Glutamatergic neuron (in vitro differentiated cells): ENCODE data around the gene NHSL2. TPM values are rescaled to one million over a fixed set of nuclear protein-coding genes. Genes with fewer than 3 reads are reported as not detected.

ENCODE experiments used
- DNase-seq: peaks from one replicate; pipeline ENCODE4 v3.0.0; 2022
- H3K27ac Mint-ChIP-seq: one replicate; pipeline ENCODE4 v1.8.0; 2020; ENCODE audit warnings: mild to moderate bottlenecking, mixed read lengths, inconsistent platforms; ENCODE audit not compliant: unreplicated experiment
- H3K27me3 Mint-ChIP-seq: one replicate; pipeline ENCODE4 v1.8.0; 2020; ENCODE audit warnings: mild to moderate bottlenecking, moderate library complexity, mixed read lengths, inconsistent platforms; ENCODE audit not compliant: unreplicated experiment
- H3K36me3 Mint-ChIP-seq: one replicate; pipeline ENCODE4 v1.8.0; 2020; ENCODE audit warnings: mild to moderate bottlenecking, mixed read lengths, inconsistent platforms; ENCODE audit not compliant: unreplicated experiment
- H3K4me1 Mint-ChIP-seq: one replicate; pipeline ENCODE4 v1.8.0; 2020; ENCODE audit warnings: mild to moderate bottlenecking, low read depth, mixed read lengths, inconsistent platforms; ENCODE audit not compliant: unreplicated experiment
- H3K4me3 Mint-ChIP-seq: one replicate; pipeline ENCODE4 v1.8.0; 2020; ENCODE audit warnings: mild to moderate bottlenecking, mixed read lengths, inconsistent platforms; ENCODE audit not compliant: unreplicated experiment
- H3K9me3 Mint-ChIP-seq: one replicate; pipeline ENCODE4 v1.8.0; 2020; ENCODE audit warnings: mild to moderate bottlenecking, moderate library complexity, mixed read lengths, inconsistent platforms; ENCODE audit not compliant: unreplicated experiment
- total RNA-seq: library from RNA; stranded (reverse); fragmentation: NEBNext Ultra II Directional; extraction: Animal tissue kit (Norgen Biotek cat#: 25700); gene quantifications from one replicate; pipeline ENCODE4 v1.2.1, GENCODE V29; 2021; ENCODE audit not compliant: unreplicated experiment
- TF ChIP-seq, protein P1 (sequence below): fragments of 200-600 bp; sonication (generic); IDR thresholded peaks from one replicate; pipeline ENCODE4 v1.5.0; 2021; ENCODE audit not compliant: partially characterized antibody, unreplicated experiment

The NHSL2 gene
- total RNA-seq, 1 donor from 2014 or later = 7.3 TPM

DNA sequence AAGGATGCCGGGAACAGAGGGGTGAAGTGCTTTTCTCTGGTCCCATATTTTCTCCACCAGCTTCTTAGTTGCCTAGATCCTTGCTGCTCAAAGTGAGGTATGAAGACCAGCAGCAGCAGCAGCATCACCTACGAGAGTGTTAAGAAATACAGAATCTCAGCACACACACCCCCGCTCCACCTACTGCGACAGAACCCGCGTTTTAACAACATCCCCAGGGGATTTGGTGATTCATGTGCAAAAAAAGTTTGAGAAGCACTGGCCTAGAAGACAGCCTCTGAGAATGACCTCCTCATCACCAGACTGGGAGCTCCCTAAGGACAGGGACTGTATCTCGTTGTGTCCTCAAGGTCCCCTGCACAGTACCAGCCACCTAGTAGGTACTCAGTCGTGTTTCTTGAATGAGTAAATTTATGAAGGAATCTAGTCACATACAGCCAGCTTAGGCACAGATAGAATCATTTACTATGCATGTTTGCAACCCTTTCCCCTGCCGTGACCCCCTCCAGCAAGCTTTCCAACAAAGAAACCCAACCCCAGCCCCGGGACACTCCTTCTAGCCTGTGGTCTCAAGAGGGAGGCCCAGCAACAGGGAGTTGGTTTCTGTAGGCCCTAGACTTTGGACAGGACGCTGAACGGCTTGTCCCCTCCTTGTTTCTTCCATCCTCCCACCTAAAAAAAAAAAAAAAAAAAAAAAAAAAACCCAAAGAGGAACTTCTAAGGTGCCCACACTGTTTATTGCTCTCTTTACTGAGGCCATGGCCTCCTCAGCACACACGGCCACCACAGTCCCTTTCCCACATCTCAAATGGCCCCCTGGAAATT lies 199.6 kb downstream of the NHSL2 start:
- Mint-ChIP-seq H3K4me1 (peaks cover 7% of the 10 kb centered on the region), H3K36me3 (peaks cover 7% of the 10 kb centered on the region), H3K27ac (no peak overlapping the region), H3K27me3 (no peaks in the 10 kb centered on the region), H3K4me3 (no peak overlapping the region), H3K9me3 (peaks cover 5% of the 10 kb centered on the region)
- TF ChIP-seq, protein P1, sequence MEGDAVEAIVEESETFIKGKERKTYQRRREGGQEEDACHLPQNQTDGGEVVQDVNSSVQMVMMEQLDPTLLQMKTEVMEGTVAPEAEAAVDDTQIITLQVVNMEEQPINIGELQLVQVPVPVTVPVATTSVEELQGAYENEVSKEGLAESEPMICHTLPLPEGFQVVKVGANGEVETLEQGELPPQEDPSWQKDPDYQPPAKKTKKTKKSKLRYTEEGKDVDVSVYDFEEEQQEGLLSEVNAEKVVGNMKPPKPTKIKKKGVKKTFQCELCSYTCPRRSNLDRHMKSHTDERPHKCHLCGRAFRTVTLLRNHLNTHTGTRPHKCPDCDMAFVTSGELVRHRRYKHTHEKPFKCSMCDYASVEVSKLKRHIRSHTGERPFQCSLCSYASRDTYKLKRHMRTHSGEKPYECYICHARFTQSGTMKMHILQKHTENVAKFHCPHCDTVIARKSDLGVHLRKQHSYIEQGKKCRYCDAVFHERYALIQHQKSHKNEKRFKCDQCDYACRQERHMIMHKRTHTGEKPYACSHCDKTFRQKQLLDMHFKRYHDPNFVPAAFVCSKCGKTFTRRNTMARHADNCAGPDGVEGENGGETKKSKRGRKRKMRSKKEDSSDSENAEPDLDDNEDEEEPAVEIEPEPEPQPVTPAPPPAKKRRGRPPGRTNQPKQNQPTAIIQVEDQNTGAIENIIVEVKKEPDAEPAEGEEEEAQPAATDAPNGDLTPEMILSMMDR = no peak
- no peak for DNase-seq

DNA sequence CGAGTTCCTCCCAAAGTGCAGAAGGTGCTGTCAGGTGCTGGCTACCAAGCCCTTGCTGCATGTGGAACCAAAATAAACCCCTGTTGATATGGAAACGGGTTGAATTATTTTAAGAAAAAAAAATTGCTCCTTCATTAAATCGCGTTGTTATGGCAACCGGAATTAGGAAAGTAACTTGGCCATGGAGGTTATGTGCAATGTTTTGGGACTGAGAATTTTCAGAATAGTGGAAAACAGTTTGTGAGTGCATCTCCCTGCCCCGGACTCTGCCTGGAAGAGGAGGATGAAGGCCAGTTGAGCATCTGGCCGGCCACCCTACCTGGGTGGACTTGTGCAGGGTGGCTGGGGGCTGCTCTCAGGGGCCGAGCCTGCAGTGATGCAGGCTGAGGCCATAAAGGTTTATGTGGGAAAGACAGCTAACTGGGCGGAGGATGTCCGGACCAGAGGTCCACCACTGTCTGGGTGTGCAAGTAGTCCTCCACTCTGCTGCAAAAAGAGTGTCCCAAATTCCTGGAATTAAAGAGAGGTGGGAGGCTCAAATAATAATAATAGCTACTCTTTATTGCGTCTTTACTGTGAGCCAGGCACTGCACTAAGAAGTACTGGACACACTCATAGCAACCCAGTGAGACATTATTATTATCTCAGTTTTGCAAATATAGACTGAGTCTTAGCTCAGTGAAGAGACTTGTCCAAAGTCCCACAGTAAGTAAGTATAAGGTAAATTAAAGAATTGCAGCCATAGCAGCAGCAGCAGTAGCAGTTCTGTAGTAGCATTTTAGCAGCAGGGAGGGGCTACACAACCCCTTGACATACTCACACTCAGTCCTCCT lies 200.4 kb downstream of the NHSL2 start:
- Mint-ChIP-seq H3K36me3 (peaks cover 7% of the 10 kb centered on the region), H3K9me3 (peaks cover 5% of the 10 kb centered on the region), H3K4me1 (peaks cover 7% of the 10 kb centered on the region), H3K27me3 (no peaks in the 10 kb centered on the region), H3K4me3 (no peak overlapping the region), H3K27ac (no peak overlapping the region)
- TF ChIP-seq, protein P1 = no peak
- DNase-seq = no peak

DNA sequence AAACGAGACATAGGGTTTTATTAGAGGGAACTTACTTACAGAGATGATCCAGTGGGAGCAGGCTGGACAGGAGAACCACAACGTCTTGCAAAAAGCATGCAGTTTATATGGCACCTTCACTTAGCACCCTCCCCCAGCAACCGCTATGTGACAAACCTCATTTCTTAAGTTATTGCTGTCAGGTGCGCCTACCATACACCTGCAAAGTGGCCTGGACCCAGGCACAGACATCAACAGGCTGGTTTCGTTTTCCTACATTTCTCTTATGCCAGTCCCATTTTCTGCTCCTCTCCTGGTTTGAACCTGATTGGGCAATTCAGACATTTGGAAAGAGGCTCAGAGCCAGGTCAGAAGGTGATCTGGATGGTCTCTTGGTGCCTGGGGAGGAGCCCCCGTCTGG lies 202.8 kb downstream of the NHSL2 start:
- TF ChIP-seq, protein P1 = no peak
- peaks cover 2% of the 10 kb centered on the region for H3K4me1 Mint-ChIP-seq
- DNase-seq = no peak
- no peaks in the 10 kb centered on the region for H3K27me3 Mint-ChIP-seq
- no peaks in the 10 kb centered on the region for H3K36me3 Mint-ChIP-seq
- no peak overlapping the region for H3K4me3 Mint-ChIP-seq
- H3K27ac Mint-ChIP-seq = no peak overlapping the region
- H3K9me3 Mint-ChIP-seq = no peaks in the 10 kb centered on the region

DNA sequence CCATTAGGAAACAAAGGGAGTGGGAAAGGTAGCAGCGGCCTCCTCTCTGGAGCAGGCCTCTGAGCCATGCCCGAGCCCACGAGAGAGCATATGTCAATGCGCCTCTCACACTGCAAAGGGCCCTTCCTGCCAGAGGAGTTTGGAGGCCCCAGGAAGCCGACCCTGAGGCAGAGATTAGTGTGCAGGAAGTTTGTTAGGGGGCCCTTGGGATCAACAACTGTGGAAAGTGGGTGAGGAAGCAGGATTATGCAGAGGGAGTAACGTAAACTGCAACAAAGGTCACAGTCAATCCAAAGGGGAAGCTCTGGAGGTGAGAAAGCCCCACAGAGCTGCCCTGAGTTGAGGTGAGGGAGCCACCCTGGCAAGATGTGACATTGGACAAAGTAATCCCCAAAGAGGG lies 203.7 kb downstream of the NHSL2 start:
- H3K36me3 Mint-ChIP-seq = no peaks in the 10 kb centered on the region
- H3K27ac Mint-ChIP-seq = peak overlapping the region; percentile 73
- DNase-seq = no peak
- peaks cover 2% of the 10 kb centered on the region for H3K4me1 Mint-ChIP-seq
- TF ChIP-seq, protein P1 = no peak
- H3K27me3 Mint-ChIP-seq = no peaks in the 10 kb centered on the region
- H3K9me3 Mint-ChIP-seq = no peaks in the 10 kb centered on the region
- H3K4me3 Mint-ChIP-seq = no peak overlapping the region
